ENCODE results near the gene INSC.

Gene INSC

DNA sequence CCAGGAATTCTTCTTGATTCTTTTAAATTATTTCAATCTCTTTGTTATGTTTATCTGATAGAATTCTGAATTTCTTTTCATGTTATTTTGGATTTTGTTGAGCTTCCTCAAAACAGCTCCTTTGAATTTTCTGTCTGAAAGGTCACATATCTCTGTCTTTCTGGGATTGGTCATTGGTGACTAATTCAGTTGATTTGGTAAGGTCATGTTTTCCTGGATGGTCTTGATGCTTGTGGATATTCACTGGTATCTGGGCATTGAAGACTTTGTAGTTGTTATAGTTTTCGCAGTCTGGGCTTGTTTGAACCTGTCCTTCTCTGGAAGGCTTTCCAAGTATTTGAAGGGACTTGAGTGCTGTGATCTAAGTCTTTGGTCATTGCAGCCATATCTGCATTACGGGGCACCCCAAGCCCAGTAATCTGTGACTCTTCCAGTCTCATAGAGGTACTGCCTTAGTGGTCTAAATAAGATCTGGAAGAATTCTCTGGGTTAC, 18.9 kb upstream of the INSC start:
- H3K27me3 ChIP-seq (replicated peaks), result no peaks in the 10 kb centered on the region
- no peaks in the 10 kb centered on the region for H3K36me3 ChIP-seq (replicated peaks)
- no peak overlapping the region for H3K27ac ChIP-seq
- no peak overlapping the region for H3K4me3 ChIP-seq (ENCODE audit: low read depth, low read length)
- in situ Hi-C loops (cut with HindIII; ENCODE audit: low pct_ligation_motif_present, low sequenced_read_pairs), result no loop called here
- no peak for DNase-seq
- TF ChIP-seq, protein P1, sequence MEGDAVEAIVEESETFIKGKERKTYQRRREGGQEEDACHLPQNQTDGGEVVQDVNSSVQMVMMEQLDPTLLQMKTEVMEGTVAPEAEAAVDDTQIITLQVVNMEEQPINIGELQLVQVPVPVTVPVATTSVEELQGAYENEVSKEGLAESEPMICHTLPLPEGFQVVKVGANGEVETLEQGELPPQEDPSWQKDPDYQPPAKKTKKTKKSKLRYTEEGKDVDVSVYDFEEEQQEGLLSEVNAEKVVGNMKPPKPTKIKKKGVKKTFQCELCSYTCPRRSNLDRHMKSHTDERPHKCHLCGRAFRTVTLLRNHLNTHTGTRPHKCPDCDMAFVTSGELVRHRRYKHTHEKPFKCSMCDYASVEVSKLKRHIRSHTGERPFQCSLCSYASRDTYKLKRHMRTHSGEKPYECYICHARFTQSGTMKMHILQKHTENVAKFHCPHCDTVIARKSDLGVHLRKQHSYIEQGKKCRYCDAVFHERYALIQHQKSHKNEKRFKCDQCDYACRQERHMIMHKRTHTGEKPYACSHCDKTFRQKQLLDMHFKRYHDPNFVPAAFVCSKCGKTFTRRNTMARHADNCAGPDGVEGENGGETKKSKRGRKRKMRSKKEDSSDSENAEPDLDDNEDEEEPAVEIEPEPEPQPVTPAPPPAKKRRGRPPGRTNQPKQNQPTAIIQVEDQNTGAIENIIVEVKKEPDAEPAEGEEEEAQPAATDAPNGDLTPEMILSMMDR (IDR thresholded peaks at IDR 0.05; ENCODE audit: low read depth, low read length, missing control alignments), result no peak

DNA sequence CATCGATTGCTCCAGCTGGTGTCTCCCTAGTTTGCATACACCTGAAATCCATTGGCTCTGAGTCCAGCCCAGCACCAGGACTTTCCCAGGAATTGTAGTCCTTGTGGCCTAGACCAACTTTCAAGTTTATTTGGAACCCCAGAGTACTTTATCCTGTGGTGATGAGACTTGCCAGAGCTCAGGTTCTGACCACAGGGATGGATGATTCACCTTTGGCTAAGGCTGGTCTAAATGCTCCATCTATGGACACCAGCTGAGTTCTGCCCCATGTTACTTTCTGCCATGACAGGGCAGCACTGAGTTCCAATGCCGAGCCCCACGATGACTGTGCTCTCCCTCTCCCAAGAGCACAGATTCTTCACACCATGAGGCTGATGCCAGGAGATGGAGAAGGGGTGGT, 17.3 kb upstream of the INSC start:
- Histone ChIP-seq H3K4me3 (ENCODE audit: low read depth, low read length) (no peak overlapping the region), H3K27me3 (replicated peaks) (no peaks in the 10 kb centered on the region), H3K36me3 (replicated peaks) (no peaks in the 10 kb centered on the region), H3K27ac (no peak overlapping the region)
- in situ Hi-C loops (cut with HindIII; ENCODE audit: low pct_ligation_motif_present, low sequenced_read_pairs), result no loop called here
- TF ChIP-seq, protein P1 (IDR thresholded peaks at IDR 0.05; ENCODE audit: low read depth, low read length, missing control alignments), result no peak
- no peak for DNase-seq

DNA sequence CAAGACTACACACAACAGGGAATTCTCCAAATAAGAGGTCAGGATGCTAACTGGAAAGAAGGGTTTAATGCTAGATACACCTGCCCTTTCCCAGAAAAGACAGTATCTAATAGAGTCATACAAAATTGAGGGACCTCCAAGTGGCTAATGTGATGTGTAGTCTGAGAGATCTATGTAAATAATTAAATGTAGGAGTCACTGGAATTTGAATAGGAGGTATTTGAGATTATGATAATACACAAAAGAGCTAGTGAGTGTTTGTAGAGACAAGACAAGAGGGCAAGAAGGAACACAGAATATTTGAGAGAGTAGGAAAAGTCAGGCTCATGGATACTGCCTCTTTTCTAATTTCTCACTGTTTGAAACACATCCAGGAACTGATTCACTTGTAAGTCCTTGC, 15.5 kb upstream of the INSC start:
- H3K27ac ChIP-seq, result no peak overlapping the region
- TF ChIP-seq, protein P1 (IDR thresholded peaks at IDR 0.05; ENCODE audit: low read depth, low read length, missing control alignments), result no peak
- in situ Hi-C loops (cut with HindIII; ENCODE audit: low pct_ligation_motif_present, low sequenced_read_pairs), result no loop called here
- no peaks in the 10 kb centered on the region for H3K36me3 ChIP-seq (replicated peaks)
- no peak for DNase-seq
- H3K4me3 ChIP-seq (ENCODE audit: low read depth, low read length), result no peak overlapping the region
- no peaks in the 10 kb centered on the region for H3K27me3 ChIP-seq (replicated peaks)

DNA sequence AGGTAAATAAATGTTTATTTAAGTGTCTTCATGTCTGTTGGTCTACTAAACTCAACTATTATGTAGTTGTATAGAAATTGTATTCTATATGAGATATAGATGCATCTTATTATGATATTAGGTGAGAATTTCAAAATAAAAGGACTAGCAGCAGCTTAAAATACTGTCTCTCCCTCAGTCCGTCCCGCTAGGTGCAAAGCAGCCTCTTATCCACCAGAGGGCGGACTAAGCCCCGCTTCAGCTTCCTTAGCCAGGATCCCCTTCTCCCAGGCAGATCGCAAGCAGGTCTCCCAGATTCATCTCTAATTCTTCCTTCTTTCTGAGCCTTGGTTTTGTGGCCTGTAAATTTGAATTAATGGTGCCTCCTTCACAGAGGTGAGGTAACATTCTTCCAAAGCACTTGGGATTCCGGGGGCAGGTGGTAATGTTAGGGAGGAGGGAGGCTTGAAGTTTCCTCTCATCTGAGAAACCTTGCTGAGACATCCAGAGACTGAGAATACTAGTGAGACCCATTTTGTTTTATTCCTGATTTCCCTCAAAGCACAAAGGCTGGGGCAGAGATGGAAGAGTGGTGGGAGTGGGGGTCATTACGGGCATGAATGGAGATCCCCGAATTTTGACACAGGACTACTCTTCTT, 13.5 kb upstream of the INSC start:
- DNase-seq, result peak; percentile 65
- in situ Hi-C loops (cut with HindIII; ENCODE audit: low pct_ligation_motif_present, low sequenced_read_pairs), result no loop called here
- H3K36me3 ChIP-seq (replicated peaks), result no peaks in the 10 kb centered on the region
- H3K27ac ChIP-seq, result no peak overlapping the region
- TF ChIP-seq, protein P1 (IDR thresholded peaks at IDR 0.05; ENCODE audit: low read depth, low read length, missing control alignments), result peak; percentile 98
- H3K27me3 ChIP-seq (replicated peaks), result no peaks in the 10 kb centered on the region
- H3K4me3 ChIP-seq (ENCODE audit: low read depth, low read length), result no peak overlapping the region

DNA sequence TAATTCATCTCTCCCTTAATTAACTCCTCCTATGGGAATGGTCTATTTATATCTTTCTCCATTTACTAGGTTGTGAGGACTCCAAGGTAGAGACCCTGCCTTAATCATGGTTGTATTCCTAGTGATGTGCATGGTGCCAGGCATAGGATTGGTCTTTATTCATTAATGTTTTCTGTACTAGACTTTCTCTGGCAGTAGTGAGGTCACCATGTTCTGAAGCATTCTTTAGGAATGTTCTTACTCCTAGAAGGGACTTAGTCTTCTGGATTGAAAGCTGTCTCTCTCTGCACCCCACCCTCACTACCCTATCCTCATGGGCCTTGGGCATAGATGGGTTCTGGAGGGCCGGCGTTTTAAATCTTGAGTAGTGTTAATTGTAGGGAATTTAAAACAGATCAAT, 10.6 kb upstream of the INSC start:
- DNase-seq, result no peak
- in situ Hi-C loops (cut with HindIII; ENCODE audit: low pct_ligation_motif_present, low sequenced_read_pairs), result no loop called here
- Histone ChIP-seq H3K27me3 (replicated peaks) (no peaks in the 10 kb centered on the region), H3K4me3 (ENCODE audit: low read depth, low read length) (no peak overlapping the region), H3K36me3 (replicated peaks) (no peaks in the 10 kb centered on the region), H3K27ac (no peak overlapping the region)
- TF ChIP-seq, protein P1 (IDR thresholded peaks at IDR 0.05; ENCODE audit: low read depth, low read length, missing control alignments), result no peak
